Lower leg skin (tissue), 4 donors: ENCODE results near the gene NEURL1B. TPM values are rescaled to one million over a fixed set of nuclear protein-coding genes. Genes with fewer than 3 reads are reported as not detected.

ENCODE experiments used
- DNase-seq, 2 donors: peaks; one replicate each; pipeline ENCODE4 v3.0.0-alpha.2; 2019; ENCODE audit warnings: low spot score in 2 of 2
- H3K4me3 ChIP-seq: fragments of 200-600 bp; sonication (generic); 2 replicates; pipeline ENCODE4 v1.5.1; 2017; ENCODE audit warnings: mild to moderate bottlenecking, low read depth; ENCODE audit not compliant: poor library complexity, severe bottlenecking
- CTCF ChIP-seq, 3 donors: fragments of 450-650 bp; IDR thresholded peaks; one replicate each; pipeline ENCODE4 v1.5.1; 2016; ENCODE audit warnings: antibody characterized with exemption in 3 of 3, mild to moderate bottlenecking in 3 of 3, moderate library complexity in 2 of 3
- POLR2A ChIP-seq, 2 donors: fragments of 450-650 bp; IDR thresholded peaks; one replicate each; pipeline ENCODE4 v1.6.1; 2016 to 2017; ENCODE audit warnings: antibody characterized with exemption in 2 of 2, mild to moderate bottlenecking in 1 of 2, moderate library complexity in 1 of 2
- WGBS, 2 donors: methylation state at CpG; one replicate each; pipeline ENCODE4 v1.1.5; 2018; 5-methylcytosine and 5-hydroxymethylcytosine counted together
- intact Hi-C: fragments of 100-400 bp; cut with DNase I; formaldehyde crosslinking; loops from one replicate; pipeline ENCODE4 v1.15.0; 2023; ENCODE audit warnings: low total_unique reads
- total RNA-seq, 4 donors: library from RNA; depleted of rRNA; stranded (reverse); fragments of >200 nt; gene quantifications; one replicate each; pipeline ENCODE4 v1.1.0, GENCODE V29; 2016

The NEURL1B gene
- total RNA-seq, 4 donors from 2014 or later = 12.5 to 34.8 (median 20.9) TPM

GRCh38 chr5:172664018-172664417 is 23.0 kb downstream of the NEURL1B start:
- no peak overlapping the region for H3K4me3 ChIP-seq
- no peak for DNase-seq
- intact Hi-C loops = no loop called here
- WGBS, 2 donors = 65 to 78% methylated on average over 5 of the region's 5 CpGs
- TF ChIP-seq POLR2A (IDR thresholded peaks at IDR 0.05) (no peak), CTCF (IDR thresholded peaks at IDR 0.05) (no peak)

GRCh38 chr5:172664681-172665541 is 23.8 kb downstream of the NEURL1B start:
- intact Hi-C loops = no loop called here
- DNase-seq = no peak
- TF ChIP-seq POLR2A (IDR thresholded peaks at IDR 0.05) (no peak), CTCF (IDR thresholded peaks at IDR 0.05) (no peak)
- 68 to 83% methylated on average over 16 of the region's 16 CpGs for WGBS, 2 donors
- H3K4me3 ChIP-seq = no peak overlapping the region

GRCh38 chr5:172666251-172666650 is 25.2 kb downstream of the NEURL1B start:
- H3K4me3 ChIP-seq = no peak overlapping the region
- no peak for TF ChIP-seq CTCF (IDR thresholded peaks at IDR 0.05)
- no peak for TF ChIP-seq POLR2A (IDR thresholded peaks at IDR 0.05)
- 85 to 86% methylated on average over 7 of the region's 7 CpGs for WGBS, 2 donors
- no peak for DNase-seq
- intact Hi-C loops = no loop called here

DNA sequence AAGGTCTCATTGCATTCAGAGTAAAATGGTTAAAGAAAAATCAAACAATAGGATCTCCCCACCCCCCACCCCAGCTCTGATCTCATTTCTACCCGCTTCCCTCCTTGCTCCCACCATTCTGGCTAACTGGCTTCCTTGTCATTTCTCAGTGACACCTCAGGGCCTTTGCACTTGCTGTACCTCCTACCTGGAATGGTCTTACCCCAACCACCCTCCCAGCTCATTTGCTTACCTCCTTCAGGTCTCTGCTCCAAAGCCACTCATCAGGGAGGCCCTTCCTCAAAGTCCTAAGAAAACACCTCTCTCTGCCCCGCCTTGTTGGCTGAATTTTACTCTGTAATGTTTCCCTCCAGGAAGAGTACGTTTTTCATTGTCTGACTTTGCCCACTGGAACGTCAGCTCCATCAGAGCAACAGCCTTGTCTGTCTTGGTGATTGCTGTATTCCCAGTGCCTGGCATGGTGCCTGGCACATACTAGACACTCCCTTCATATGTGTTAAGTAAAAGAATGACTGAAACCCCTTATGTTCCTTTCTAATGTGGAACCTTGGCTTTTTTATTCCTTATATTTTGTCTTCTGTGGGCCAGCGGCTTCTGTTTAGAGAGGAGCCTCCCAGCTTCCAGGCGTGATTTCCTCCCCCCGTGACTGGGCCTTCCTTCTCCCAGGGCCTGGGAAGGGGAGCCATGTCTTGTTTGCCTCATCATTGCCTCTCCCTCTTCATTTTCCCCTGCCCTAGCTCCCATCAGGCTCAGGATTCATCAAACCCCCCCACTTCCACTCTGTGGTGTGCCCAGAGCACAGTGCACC is 26.9 kb downstream of the NEURL1B start:
- no peak for DNase-seq
- TF ChIP-seq CTCF (IDR thresholded peaks at IDR 0.05) (no peak), POLR2A (IDR thresholded peaks at IDR 0.05) (no peak)
- WGBS, 2 donors = 57 to 66% methylated on average over 7 of the region's 7 CpGs
- intact Hi-C loops = no loop called here
- H3K4me3 ChIP-seq = no peak overlapping the region

- TF ChIP-seq POLR2A (IDR thresholded peaks at IDR 0.05) (no peak), CTCF (IDR thresholded peaks at IDR 0.05) (no peak)
- no peak for DNase-seq
- intact Hi-C loops = no loop called here
- no peak overlapping the region for H3K4me3 ChIP-seq
- 67 to 70% methylated on average over 11 of the region's 11 CpGs for WGBS, 2 donors
Observed at GRCh38 chr5:172668594-172669071, 27.6 kb downstream of the NEURL1B start.
